Pons (tissue), 1 donor: ENCODE results near the gene MAB21L2.

Experiments
- DNase-seq: peaks from one replicate; pipeline ENCODE4 v3.0.0-alpha.2; 2016; ENCODE audit warnings: low spot score

MAB21L2 gene

DNA sequence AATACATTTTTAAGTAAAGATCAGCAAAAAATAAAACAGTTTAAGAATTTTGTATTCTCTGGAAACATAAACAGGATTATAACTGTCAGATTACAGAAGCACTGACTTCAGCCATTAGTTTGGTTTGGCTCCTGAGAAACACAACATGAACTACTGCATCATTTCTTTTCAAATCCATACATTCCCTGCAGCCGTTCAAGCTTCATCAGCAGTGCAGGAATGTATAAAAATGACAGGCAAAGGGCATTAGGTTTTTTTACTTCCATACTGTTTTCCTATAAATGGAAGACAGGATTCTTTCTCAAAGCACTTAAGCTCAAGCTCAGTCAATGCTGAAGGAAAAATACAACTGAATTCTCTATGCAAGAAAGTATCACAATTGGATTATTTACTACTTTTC lies 4.2 kb upstream of the MAB21L2 start:
- no peak for DNase-seq

DNA sequence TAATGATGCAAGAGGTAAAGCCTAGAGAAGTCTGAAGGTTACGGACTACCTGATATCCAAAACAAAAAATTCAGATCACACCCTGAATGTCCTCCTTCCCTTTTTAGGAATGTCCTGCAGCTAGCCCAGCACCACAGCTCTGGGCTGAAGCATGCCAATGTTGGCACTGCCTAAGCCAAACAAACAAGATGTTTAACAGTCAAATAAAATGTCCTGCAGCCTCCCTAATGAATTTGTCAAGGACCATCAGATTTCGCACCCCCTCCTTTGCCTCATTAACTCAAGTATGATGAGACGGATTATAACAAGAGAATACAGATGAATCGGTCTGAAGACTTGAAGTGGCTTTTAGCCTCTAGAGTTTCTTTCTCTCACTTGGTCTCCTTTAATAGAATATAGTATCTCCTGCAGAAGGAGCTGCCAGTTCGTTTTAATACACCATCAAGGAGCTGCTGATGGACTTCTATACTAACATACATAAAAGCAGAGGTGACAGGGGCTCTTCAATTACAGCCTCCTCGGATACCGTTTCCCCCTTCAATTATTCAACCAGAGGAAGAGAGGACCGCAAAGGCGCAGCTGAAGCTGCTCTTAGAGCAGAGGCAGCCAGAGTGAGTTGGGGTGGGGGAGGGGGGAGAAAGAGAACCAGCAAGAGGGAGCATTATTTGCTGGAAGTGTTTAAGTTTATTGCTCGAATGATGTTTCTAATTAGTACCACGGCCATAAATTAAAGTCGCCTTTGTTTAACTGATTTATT lies 3.0 kb upstream of the MAB21L2 start:
- DNase-seq = no peak

DNA sequence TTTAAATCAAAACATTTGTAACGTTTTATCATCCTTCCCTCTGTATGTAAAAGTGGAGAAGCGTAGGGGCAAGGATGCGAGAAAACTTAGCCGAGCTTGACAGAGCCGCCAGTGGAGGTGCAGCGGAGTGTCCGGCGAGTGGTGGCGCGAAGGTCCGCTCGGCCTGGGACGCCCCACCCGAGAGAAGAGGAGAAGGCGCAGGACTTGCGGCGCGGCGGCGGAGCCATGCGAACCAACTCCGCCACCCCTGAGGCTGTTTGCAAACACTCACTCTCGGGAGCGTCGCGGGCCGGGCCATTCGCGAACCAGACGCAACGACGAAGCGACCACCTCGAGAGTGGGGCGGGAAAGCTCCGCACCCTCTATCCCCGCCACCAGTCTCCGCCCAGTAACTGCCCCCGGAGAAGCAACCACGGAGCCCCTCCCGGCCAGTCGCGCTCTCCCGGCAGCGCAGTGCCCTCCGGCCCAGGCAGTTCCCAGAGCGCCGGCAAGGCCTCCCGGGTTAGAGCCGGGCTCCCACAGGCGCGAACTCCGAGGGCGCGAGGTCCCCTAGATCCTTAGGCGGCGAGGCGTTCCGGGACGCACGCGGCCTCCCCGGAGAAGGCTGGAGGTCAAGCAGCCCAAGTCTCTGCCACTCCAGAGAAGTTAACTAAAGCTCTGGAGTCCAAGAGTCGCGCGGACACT lies 2.3 kb upstream of the MAB21L2 start:
- no peak for DNase-seq

DNA sequence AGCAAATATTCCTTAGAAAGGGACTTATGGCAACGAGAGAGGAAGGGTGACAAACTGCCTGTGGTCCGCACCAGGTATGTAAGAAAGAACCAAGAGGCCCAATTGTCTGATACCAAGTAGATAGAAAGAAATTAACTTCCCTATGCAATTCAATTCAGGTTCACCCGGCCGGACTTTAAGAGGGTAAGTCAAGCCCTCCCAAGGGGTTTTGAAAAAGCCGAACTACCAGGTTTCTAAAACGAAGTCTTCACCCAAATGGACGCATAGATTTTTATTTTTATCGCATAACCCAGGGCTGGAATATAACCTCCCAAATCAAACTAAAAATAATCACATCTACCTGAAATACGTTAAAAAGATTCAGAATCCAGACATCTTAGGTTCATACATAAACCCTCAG lies 1.6 kb upstream of the MAB21L2 start:
- no peak for DNase-seq

DNA sequence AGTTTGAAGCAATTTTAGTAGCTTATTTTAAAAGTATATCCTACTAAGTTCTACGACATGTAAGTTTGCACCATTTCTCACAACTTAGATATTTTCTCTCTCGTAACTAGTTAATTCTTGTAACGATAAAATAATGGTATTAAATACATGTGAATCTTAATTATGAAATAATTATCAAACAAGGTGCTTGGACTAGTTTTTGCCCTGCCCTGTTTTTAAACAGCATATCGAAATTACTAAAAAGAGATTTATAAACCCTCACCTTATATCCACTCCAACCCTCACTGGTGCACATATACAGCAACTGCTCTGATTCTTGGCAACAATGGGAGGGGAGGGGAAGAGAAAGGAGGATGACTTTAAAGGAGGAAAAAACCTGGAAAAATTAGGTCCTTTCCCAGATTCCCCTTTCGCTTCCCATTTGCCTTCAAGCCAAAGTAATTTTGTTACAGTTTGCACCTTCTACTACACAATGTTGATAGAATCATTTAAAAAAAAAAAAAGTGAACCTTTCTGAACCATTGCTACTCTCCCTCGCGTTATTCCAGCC lies 820 bp upstream of the MAB21L2 start:
- no peak for DNase-seq

DNA sequence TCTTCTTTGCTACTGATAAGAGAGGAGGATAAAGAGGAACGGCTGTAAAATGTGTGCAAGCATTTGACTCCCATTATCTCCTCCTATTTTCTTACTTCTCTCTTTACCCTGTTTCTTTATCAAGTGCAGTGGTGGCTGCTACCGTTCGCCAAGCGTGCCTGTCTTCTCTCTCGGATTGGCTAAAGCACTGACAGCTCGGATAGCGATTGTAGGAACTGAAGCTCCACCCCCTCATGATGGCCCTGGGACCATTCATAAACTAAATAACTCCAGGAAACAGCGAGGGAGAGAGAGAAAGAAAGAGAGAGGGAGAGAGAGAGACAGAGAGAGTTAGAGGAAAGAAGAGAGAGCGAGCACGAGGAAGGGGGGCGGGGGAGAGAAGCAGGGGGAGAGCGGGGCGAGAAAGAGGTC lies 305 bp upstream of the MAB21L2 start:
- peak; percentile 48 for DNase-seq

DNA sequence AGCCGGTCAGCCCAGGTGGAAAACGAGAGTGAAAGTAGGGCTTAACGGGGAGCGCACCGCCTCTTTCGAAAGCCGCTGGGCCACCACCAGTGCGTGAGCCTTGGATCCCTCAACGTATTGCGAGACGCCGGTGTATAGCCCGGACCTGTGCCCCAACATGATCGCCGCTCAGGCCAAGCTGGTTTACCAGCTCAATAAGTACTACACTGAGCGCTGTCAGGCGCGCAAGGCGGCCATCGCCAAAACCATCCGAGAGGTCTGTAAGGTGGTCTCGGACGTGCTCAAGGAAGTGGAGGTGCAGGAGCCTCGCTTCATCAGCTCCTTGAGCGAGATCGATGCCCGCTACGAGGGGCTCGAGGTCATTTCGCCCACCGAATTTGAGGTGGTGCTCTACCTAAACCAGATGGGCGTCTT lies 929 bp downstream of the MAB21L2 start:
- DNase-seq = no peak

DNA sequence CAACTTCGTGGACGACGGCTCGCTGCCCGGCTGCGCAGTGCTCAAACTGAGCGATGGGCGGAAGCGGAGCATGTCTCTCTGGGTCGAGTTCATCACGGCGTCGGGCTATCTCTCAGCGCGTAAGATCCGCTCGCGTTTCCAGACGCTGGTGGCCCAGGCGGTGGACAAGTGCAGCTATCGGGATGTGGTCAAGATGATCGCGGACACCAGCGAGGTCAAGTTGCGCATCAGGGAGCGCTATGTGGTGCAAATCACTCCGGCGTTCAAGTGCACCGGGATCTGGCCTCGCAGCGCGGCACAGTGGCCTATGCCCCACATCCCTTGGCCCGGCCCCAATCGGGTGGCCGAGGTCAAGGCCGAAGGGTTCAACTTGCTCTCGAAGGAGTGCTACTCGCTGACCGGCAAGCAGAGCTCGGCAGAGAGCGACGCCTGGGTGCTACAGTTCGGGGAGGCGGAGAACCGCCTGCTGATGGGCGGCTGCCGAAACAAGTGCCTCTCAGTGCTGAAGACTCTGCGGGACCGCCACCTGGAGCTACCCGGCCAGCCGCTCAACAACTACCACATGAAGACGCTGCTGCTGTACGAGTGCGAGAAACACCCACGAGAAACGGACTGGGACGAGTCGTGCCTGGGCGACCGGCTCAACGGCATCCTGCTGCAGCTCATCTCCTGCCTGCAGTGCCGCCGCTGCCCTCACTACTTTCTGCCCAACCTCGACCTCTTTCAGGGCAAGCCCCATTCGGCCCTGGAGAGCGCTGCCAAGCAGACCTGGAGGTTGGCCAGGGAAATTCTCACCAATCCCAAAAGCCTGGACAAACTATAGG lies 1.5 kb downstream of the MAB21L2 start:
- no peak for DNase-seq

DNA sequence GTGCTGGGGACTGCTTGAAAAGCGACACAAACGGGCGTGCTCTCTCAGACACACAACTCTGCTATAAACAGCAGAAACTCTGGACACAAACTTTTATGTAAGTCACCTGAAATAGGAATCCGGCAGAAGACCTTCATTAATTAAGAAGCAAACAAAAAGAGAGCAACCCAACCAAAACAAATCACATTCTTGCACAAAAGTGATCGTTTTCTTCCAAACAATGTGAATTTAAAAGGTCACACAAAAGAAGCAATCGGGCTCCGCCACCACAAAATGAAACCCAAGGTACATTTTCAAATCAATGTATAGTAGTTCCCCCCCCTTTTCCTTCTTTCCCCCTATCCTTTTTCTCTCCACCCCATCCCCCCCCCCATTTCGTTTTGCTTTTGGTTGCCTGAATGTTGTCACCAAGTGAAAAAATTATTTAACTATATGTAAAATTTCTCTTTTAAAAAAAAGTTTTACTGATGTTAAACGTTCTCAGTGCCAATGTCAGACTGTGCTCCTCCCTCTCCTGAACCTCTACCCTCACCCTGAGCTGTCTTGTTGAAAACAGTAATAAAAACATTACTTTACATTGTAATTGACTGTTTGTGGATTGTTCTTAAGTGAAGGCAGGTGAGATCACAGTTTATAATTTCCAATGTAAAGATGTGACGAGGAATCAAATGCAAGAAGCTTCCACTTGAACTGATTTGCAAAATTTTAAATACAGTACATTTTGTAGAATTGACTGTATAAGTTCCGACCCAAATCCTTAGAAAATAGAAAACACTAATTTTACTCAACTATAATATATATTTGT lies 2.4 kb downstream of the MAB21L2 start:
- no peak for DNase-seq

DNA sequence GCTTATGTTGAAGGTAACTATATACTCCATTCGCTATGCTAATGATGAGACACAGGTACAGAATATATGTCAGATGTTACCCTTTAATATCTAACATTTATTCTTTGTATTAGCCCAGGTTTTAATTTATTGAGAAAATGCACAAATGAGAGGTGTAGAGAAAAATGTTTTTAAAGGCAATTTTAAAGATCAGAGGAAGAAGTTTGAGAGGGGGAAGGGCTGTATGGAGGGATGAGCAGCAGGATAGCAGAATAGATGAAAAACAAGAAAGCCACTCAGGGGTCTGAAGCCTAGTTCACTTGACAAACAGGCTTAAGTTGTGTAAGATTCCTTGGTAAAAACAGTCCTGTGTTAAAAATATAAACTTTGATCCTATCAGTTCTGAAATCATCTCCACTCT lies 3.7 kb downstream of the MAB21L2 start:
- no peak for DNase-seq

DNA sequence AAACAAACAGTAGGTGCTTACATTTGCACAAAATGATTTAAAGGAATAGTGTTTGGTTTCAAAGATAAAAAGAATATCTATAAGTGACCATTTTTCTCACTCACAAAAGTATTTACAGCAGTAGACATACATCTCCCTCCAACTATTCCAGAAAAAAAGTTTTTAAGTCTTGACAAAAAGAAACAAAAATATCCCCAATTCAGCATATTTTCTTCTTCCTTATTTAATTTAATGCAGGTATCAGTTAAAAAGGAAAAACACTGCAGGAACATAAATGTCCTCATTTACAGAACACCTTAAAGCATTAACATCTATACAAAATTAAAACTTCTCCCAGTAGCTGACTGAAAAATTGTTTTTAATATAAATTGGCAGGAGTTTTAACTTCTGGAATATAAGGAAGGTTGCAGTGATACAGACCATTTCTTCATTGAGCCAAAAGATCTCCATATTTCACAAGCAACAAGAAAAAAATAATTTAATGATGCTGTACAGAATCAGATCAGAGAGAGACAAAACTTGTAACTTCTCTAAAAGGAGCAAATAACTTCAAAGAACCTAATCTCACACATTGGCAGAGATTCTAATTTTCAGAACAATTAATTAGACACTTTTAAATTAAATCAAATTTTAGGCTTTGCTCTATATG lies 4.3 kb downstream of the MAB21L2 start:
- DNase-seq = no peak

DNA sequence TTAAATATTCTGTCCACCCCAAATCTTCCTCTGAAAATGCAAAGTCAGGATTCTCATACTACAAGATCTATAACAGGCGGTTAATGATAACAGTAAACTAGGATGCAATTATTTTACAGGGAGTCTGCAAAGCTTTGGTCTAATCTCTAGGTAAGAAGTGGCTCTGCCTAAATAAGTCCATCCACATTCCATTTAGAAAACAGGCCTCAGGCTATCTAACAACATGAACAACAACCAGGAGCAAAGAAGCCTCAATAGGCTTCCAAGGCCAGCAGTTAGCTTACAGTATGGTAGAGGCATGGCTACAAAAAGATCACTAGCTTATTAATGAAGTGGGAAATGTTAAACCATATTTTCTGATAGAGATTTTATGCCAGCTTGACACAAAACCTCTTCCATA lies 6.4 kb downstream of the MAB21L2 start:
- no peak for DNase-seq

DNA sequence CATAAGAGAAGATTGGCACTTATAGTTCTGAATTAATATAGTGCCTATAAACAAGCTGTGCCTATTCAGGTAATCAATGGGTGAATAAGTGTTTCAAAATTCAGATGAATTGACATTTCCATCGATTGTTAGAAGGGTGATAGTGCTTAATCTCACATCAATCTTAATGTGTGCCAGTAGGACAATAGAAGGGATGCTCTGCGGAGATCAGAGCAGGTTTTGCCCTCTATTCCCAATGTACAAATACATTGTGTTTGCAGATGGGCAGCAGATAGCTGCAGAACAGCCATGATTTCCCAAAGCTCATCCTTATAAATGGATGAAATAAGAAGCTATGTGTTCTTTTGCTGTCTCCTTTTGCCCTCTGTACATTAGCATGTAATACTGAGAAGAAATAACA lies 7.2 kb downstream of the MAB21L2 start:
- no peak for DNase-seq

DNA sequence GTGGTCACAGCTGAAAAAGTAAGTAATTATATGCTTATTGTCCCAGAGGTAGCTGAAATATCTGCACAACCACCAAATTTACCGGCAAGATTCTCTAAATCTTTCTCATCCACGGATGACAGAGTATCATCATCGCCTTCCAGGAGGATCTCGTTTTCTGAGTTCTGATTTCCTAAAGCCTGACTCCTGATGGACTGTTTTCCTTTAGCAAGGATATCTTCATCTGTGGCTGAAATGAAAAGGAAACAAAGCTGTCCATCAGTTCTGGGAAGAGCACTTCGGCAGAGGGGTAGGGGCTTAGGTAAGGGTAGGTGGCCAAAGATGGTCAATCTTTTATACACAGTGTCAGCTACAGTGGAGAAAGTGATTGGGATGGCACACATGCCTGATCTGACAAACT lies 8.7 kb downstream of the MAB21L2 start:
- no peak for DNase-seq

DNA sequence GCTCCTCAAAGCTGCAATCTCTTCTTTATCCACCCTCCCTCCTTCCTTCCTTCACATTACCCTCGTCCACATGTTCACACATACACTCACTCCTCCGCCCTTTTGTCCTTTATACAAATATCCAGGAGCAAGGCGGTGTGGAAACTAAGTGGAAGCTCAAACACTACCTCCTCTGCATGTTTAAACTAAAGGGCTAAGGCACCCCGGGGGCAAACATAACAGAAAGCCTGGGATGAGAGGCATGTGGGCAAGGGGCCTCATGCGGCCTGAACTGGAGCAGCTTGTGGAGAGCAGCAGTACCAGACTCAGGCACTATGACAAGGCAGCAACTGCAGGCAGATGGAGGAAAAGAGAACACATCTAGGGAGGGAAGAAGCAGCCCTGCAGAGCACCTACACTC lies 9.5 kb downstream of the MAB21L2 start:
- no peak for DNase-seq

DNA sequence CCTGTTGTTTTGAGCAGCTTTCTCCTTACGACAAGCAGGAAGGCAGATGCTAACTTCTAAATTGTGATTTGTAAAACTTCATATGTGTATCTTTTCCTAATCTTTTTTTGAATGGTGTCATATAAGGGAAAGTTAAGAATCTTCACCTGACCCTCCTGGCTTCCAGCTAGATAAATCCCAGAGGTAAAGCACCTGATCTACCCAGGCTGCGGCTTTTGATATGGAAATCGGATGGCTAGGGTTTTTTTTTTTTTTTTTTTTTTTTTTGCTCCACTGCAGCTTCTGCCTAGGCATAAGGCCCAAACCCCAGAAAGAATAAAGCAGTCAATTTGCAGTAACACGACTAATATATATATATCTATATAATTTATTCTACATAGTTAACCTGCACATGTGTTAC lies 10.0 kb downstream of the MAB21L2 start:
- no peak for DNase-seq

DNA sequence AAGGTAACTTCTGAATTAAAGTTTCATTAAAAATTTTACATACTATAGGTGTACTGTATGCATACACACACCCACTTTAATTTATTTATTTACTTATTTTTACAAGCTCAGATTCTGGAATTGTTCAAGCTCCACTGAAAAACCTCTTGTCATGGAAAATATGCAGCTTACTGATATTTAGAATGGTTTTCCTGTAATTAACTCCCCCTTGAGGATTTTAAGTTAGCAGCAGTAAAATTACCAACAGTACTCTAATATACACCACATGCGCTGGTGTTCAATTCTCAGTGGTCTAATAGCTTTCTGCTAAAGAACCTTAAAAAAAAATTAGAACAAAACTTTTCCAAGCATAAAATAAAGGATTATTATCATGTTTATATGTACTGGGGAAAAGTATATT lies 12.0 kb downstream of the MAB21L2 start:
- no peak for DNase-seq

DNA sequence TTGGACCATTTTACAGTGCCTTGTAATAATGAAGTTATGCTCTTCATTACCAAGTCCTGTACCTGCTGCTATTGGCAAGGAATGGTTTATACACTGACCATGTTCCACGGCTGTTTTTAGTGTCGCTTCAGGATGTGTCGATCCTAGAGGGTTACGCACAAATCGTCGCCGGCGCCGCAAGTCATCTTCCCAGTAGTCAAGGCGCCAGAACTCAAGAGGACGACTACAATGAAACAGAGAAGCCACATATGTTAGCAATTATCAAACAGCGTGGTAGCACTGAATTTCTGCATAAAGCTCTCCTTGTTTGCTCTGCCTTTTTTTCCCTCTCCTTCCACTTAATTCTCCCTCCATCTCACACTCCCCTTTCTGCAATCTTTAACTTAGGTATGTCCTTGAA lies 17.0 kb downstream of the MAB21L2 start:
- no peak for DNase-seq

DNA sequence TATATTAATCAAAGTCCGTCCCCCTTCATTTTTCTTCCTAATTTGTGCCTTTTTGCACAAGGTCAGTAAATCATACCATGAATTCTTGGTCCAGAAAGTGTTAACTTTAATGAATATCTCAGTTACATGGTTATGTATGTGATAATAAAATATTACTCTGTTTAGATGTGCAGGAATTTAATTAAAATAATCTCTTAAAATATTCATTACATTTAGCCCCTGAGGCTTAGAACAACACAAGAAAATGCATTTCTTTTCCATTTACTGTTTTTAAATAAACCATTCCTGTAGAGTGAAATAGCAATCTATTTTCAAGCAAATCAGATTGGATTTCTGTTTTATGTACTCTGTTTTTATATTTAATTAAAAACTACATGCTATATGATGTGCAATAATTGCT lies 17.6 kb downstream of the MAB21L2 start:
- no peak for DNase-seq

DNA sequence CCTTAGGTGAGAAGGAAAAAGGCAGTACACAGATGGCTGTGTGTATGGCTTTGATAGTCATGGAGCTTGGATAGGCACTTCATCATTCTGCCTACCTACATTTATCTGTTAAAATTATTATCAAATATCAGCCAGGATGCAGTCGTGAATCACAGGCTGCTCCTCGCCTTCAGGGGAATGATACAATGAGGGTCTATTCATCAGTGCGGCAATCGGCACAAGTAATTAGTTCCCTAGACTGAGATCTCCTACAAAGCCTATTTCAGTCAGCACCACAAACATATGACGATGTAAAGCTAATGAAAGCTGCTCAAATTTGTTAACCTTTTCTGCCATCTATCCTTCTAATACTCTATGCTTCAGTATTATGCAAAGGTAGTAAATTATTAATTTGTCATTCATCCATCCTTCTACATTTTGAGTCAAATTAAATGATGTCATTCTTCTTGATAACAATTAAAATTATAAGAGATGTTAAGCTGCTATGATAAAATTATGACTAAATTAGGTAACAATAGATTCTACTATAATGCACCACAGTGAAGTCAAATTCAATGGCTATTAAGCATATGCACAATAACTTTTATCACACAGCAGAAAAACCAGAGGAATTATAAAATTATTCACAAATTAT lies 19.0 kb downstream of the MAB21L2 start:
- DNase-seq = no peak

DNA sequence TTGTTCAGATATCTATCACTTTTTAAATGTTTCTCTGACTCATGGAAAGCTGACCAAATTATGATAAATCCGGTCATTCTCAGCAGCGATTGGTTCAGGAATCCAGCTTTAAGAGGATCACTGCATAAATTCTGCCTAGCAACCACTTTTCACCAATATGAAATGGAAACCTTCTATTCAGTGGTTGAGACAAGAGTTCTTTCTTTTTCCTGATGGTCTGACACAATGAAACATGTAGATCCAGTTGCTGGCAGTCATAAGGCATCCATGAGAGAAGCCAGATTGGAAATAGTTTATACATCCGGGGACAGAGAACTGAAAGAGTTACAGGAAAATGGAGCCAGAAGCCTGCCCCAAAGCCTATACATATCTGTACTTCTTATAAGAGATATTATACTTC lies 27.2 kb downstream of the MAB21L2 start:
- peak; percentile 31 for DNase-seq
